Measurements from ENCODE around the gene GAP43.
A peak's percentile ranks its signal among the peaks of the same experiment; 100 is the strongest.

The GAP43 gene, protein sequence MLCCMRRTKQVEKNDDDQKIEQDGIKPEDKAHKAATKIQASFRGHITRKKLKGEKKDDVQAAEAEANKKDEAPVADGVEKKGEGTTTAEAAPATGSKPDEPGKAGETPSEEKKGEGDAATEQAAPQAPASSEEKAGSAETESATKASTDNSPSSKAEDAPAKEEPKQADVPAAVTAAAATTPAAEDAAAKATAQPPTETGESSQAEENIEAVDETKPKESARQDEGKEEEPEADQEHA

DNA sequence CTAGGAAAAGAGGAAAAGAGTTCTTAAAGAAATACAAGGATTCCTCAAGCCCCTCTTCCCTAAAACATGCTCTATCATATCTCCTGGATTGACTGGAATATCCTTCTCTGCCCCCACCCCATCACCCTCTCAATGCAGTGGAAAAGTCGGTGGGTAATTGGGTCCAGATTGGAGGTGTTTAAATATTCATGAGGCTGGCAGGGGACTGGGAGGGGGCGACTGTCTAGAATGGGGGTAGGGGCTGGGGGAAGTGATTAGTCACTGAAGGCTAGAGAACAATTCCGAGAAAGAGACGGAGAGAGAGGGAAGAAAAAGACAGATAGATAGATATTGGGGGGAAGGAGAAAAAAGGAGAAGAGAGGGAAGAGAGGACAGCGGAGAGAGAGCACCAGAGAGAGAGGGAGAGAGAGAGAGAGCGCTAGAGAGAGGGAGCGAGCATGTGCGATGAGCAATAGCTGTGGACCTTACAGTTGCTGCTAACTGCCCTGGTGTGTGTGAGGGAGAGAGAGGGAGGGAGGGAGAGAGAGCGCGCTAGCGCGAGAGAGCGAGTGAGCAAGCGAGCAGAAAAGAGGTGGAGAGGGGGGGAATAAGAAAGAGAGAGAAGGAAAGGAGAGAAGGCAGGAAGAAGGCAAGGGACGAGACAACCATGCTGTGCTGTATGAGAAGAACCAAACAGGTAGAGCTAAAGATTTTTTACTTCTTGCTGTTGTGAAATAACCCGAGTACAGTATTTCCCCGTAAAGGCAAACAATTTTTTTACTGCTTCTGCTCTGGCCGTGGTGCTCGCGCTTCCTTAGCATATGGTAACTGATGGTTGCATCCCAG, at the start of gene GAP43:
Gene GAP43, plus strand, starts transcription at position 467 of the 825 bp plus-strand sequence. Its CDS starts 180 bp downstream, at position 647.
- Histone ChIP-seq H3K4me2 (ENCODE audit: low read length) (peak within 1 kb of the TSS; percentile 29), H3K9ac (no peak within 1 kb of the TSS), H2AFZ (peak within 1 kb of the TSS; percentile 48), H3K4me1 (no peaks in the 10 kb centered on the region), H3K36me3 (ENCODE audit: control insufficient read depth, insufficient read depth, low read length) (no peaks in the 10 kb centered on the region), H3K4me3 (ENCODE audit: low read depth, low read length) (peak within 1 kb of the TSS; percentile 16), H3K9me3 (ENCODE audit: control insufficient read depth, low read length) (no peaks in the 10 kb centered on the region), H3K27ac (no peak within 1 kb of the TSS), H3K27me3 (ENCODE audit: control insufficient read depth, insufficient read depth, low read length) (no peaks in the 10 kb centered on the region), H3K79me2 (no peaks in the 10 kb centered on the region)
- TF ChIP-seq, protein P1, sequence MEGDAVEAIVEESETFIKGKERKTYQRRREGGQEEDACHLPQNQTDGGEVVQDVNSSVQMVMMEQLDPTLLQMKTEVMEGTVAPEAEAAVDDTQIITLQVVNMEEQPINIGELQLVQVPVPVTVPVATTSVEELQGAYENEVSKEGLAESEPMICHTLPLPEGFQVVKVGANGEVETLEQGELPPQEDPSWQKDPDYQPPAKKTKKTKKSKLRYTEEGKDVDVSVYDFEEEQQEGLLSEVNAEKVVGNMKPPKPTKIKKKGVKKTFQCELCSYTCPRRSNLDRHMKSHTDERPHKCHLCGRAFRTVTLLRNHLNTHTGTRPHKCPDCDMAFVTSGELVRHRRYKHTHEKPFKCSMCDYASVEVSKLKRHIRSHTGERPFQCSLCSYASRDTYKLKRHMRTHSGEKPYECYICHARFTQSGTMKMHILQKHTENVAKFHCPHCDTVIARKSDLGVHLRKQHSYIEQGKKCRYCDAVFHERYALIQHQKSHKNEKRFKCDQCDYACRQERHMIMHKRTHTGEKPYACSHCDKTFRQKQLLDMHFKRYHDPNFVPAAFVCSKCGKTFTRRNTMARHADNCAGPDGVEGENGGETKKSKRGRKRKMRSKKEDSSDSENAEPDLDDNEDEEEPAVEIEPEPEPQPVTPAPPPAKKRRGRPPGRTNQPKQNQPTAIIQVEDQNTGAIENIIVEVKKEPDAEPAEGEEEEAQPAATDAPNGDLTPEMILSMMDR (IDR thresholded peaks at IDR 0.05), result no peak

DNA sequence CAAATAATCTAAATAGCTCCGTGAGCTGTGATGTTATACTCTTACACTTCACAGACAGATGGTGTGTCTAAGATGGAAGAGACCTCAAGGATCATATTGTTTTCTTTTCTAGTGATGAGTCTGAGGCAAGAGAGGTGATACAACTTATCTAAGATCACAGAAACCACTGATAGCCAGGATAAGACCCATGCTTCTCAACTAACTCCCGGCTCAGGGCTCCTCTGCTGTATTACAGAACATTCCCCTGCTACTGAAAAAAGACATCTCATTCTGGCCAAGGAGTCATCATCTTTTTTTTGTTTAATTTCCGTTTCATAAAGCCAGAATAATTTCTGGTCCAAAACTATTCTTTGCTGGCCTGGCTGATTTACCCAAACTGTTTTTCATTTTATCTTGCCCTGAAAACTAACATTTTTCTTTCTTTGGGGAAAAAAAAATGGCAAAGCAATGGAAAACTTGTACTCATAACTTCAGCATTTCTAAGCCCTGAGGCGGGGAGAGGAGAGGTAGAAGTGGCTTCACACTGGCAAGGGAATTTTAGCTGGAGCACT, 46.9 kb upstream of the GAP43 start:
- Histone ChIP-seq H3K36me3 (ENCODE audit: control insufficient read depth, insufficient read depth, low read length) (no peaks in the 10 kb centered on the region), H2AFZ (no peak overlapping the region), H3K79me2 (no peaks in the 10 kb centered on the region), H3K9ac (no peak overlapping the region), H3K9me3 (ENCODE audit: control insufficient read depth, low read length) (no peaks in the 10 kb centered on the region), H3K27me3 (ENCODE audit: control insufficient read depth, insufficient read depth, low read length) (no peaks in the 10 kb centered on the region), H3K27ac (no peak overlapping the region), H3K4me3 (ENCODE audit: low read depth, low read length) (no peak overlapping the region), H3K4me2 (ENCODE audit: low read length) (no peak overlapping the region), H3K4me1 (no peaks in the 10 kb centered on the region)
- TF ChIP-seq, protein P1 (IDR thresholded peaks at IDR 0.05), result no peak

DNA sequence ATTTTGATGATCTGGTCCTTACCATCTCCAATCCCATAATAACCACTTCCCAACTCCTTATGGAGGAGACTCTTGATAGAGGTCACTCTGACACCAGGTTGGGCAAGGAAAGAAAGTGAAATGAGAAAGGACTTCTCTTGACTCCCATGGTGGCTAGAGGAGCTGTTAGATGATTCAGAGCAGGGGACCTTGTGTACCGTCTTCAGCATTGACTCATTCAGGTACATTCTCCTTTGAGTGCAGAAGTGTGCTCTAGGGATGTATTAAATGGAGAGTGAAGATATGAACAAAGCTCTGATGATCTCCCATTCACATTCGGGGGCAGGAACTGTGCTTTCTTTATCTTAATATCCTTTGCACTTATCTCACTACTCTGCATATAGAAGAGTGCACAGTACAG, 46.3 kb upstream of the GAP43 start:
- H3K27ac ChIP-seq, result no peak overlapping the region
- no peaks in the 10 kb centered on the region for H3K4me1 ChIP-seq
- TF ChIP-seq, protein P1 (IDR thresholded peaks at IDR 0.05), result no peak
- H3K36me3 ChIP-seq (ENCODE audit: control insufficient read depth, insufficient read depth, low read length), result no peaks in the 10 kb centered on the region
- no peak overlapping the region for H2AFZ ChIP-seq
- H3K9me3 ChIP-seq (ENCODE audit: control insufficient read depth, low read length), result no peaks in the 10 kb centered on the region
- no peaks in the 10 kb centered on the region for H3K27me3 ChIP-seq (ENCODE audit: control insufficient read depth, insufficient read depth, low read length)
- H3K4me3 ChIP-seq (ENCODE audit: low read depth, low read length), result no peak overlapping the region
- H3K79me2 ChIP-seq, result no peaks in the 10 kb centered on the region
- H3K9ac ChIP-seq, result no peak overlapping the region
- no peak overlapping the region for H3K4me2 ChIP-seq (ENCODE audit: low read length)

DNA sequence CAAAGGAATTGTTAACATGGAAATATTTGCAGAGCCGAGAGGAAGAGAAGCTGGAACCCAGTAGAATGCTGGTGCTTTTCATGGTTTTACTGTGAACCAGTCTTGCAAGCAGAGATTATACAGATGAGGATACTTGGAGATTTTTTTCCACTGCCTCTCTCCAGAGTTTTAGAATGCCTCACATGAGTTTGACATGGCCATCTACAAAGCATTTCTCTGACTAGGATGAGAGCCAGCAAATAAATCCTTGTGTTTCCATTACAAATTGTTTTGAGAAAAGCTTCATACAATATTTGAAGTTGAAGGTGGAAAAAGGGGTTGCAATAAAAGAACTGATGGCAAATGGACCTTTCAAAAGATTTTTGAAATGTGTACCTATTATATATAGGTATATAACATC, 45.0 kb upstream of the GAP43 start:
- Histone ChIP-seq H3K36me3 (ENCODE audit: control insufficient read depth, insufficient read depth, low read length) (no peaks in the 10 kb centered on the region), H3K4me1 (no peaks in the 10 kb centered on the region), H3K27me3 (ENCODE audit: control insufficient read depth, insufficient read depth, low read length) (no peaks in the 10 kb centered on the region), H3K4me2 (ENCODE audit: low read length) (no peak overlapping the region), H3K27ac (no peak overlapping the region), H3K79me2 (no peaks in the 10 kb centered on the region), H3K9ac (no peak overlapping the region), H3K4me3 (ENCODE audit: low read depth, low read length) (no peak overlapping the region), H2AFZ (no peak overlapping the region), H3K9me3 (ENCODE audit: control insufficient read depth, low read length) (no peaks in the 10 kb centered on the region)
- TF ChIP-seq, protein P1 (IDR thresholded peaks at IDR 0.05), result no peak
